K562 (cell line): ENCODE data around the gene MRPL4. TPM values are rescaled to one million over a fixed set of nuclear protein-coding genes. Genes with fewer than 3 reads are reported as not detected.

Experiments used
- ATAC-seq: fragments of 200-7000 bp; cut with Tn5 transposase; 3 replicates; pipeline ENCODE4 v1.9.1; 2020; ENCODE audit warnings: moderate library complexity
- BruUV-seq: library from RNA; stranded (reverse); fragments of 400-500 nt; replicated peaks from 2 replicates; lab custom pipeline; 2021; lab: Mats Ljungman, UMichigan
- CTCF ChIA-PET: fragments of 300-600 bp; formaldehyde crosslinking; extraction: SDS; loops from one replicate; lab custom pipeline; 2021; ENCODE audit warnings: low intra/inter-chr PET ratio; lab: Yijun Ruan, JAX
- POLR2A ChIA-PET: fragments of 300-600, 350-650 bp; sonication (Branson Sonifier 250); formaldehyde crosslinking; extraction: SDS; loops from one replicate; lab custom pipeline; 2021; ENCODE audit warnings: antibody characterized with exemption, inconsistent platforms; lab: Yijun Ruan, JAX
- DNase-seq, 4 experiments: peaks; one replicate each; pipeline versions ENCODE4 v3.0.0 to v3.0.0-alpha.2; 2011 to 2018; ENCODE audit warnings: low spot score in 3 of 4, mixed read lengths in 3 of 4; ENCODE audit errors: extremely low read depth in 1 of 4
- FAIRE-seq: peaks from 2 replicates; lab custom pipeline; 2011; peaks lifted over from hg19 to GRCh38; lab: Jason Lieb, UNC
- H2AFZ ChIP-seq: 2 replicates; pipeline ENCODE4 v1.6.0; 2011; ENCODE audit warnings: low read depth, low read length, control low read depth, inconsistent platforms
- H3K27ac ChIP-seq: fragments of 200-600 bp; 3 replicates; pipeline ENCODE4 v1.8.0; 2011; ENCODE audit warnings: low read depth, mild to moderate bottlenecking, control low read depth, inconsistent platforms, low read length, moderate library complexity, mixed read lengths; ENCODE audit errors: extremely low read depth
- H3K27me3 ChIP-seq, 2 experiments: fragments of 300-600 bp in 1 of 2; 2 replicates in 1 of 2; 3 replicates in 1 of 2; pipeline versions ENCODE4 v1.6.0 to v1.8.0; 2011; ENCODE audit warnings: inconsistent platforms in 2 of 2, low read length in 2 of 2, mild to moderate bottlenecking in 1 of 2, mixed read lengths in 1 of 2, moderate library complexity in 1 of 2; ENCODE audit not compliant: control insufficient read depth in 2 of 2, insufficient read depth in 2 of 2
- H3K36me3 ChIP-seq: fragments of 300-600 bp; 3 replicates; pipeline ENCODE4 v1.8.0; 2011; ENCODE audit warnings: mild to moderate bottlenecking, low read length, inconsistent platforms; ENCODE audit not compliant: control insufficient read depth, insufficient read depth
- H3K4me1 ChIP-seq, 2 experiments: fragments of 200-600 bp in 1 of 2; replicated peaks in 1 of 2; 2 replicates in 1 of 2; 3 replicates in 1 of 2; pipeline versions ENCODE4 v1.5.1 to v1.8.0; 2011; ENCODE audit warnings: inconsistent platforms in 2 of 2, low read length in 2 of 2, mild to moderate bottlenecking in 1 of 2, mixed read lengths in 1 of 2, moderate library complexity in 1 of 2; ENCODE audit not compliant: control insufficient read depth in 2 of 2, insufficient read depth in 2 of 2
- H3K4me2 ChIP-seq: 2 replicates; pipeline ENCODE4 v1.6.1; 2011; ENCODE audit warnings: low read length, control low read depth, inconsistent platforms, mixed read lengths; ENCODE audit not compliant: insufficient read depth
- H3K4me3 ChIP-seq: fragments of 200-600 bp; sonication (generic), shearing (Covaris generic); 2 replicates; pipeline ENCODE4 v1.5.1; 2016; ENCODE audit warnings: control low read depth, inconsistent platforms
- H3K79me2 ChIP-seq: fragments of 200-600 bp; 3 replicates; pipeline ENCODE4 v1.8.0; 2011; ENCODE audit warnings: low read length, inconsistent platforms; ENCODE audit not compliant: control insufficient read depth, insufficient read depth
- H3K9ac ChIP-seq, 2 experiments: 2 replicates each; pipeline versions ENCODE4 v1.6.0 to v1.6.1; 2011; ENCODE audit warnings: low read depth in 2 of 2, low read length in 2 of 2, control low read depth in 1 of 2, inconsistent platforms in 1 of 2, mild to moderate bottlenecking in 1 of 2, mixed read lengths in 1 of 2; ENCODE audit not compliant: insufficient read depth in 1 of 2
- H3K9me1 ChIP-seq: one replicate; pipeline ENCODE4 v1.6.0; 2011; ENCODE audit warnings: inconsistent platforms, mild to moderate bottlenecking, low read length, moderate library complexity; ENCODE audit not compliant: control insufficient read depth, insufficient read depth
- H3K9me3 ChIP-seq: replicated peaks from 2 replicates; pipeline ENCODE4 v1.5.1; 2011; ENCODE audit warnings: low read depth, low read length, inconsistent platforms; ENCODE audit not compliant: control insufficient read depth, insufficient read depth
- H4K20me1 ChIP-seq: replicated peaks from 2 replicates; pipeline ENCODE4 v1.6.1; 2011; ENCODE audit warnings: low read length, inconsistent platforms, mixed read lengths; ENCODE audit not compliant: control insufficient read depth, insufficient read depth
- TAF15 ChIP-seq: fragments of 200-400 bp; formaldehyde crosslinking; IDR thresholded peaks from 2 replicates; pipeline ENCODE4 v1.6.1; 2017; ENCODE audit warnings: mild to moderate bottlenecking, low read depth, low read length, moderate library complexity
- ZBTB17 ChIP-seq: fragments of 450-650 bp; formaldehyde crosslinking; IDR thresholded peaks from 2 replicates; pipeline ENCODE4 v1.4.0; 2020; ENCODE audit warnings: mild to moderate bottlenecking
- ZNF431 ChIP-seq: sonication (generic); formaldehyde crosslinking; IDR thresholded peaks from 2 replicates; pipeline ENCODE4 v1.8.0; 2022; ENCODE audit warnings: mild to moderate bottlenecking, missing genetic modification reagents
- WGBS: fragments of 100-300 bp; shearing (Covaris generic); methylation state at CpG from one replicate; pipeline ENCODE4 v1.1.6; 2016; ENCODE audit warnings: low coverage, mixed read lengths; ENCODE audit not compliant: insufficient coverage; ENCODE audit errors: missing lambda C conversion rate; 5-methylcytosine and 5-hydroxymethylcytosine counted together
- in situ Hi-C: fragments of 300-500 bp; cut with MboI; formaldehyde crosslinking; loops from 4 replicates; pipeline ENCODE4 v1.15.0; 2018; ENCODE audit warnings: inconsistent platforms, mixed read lengths
- intact Hi-C: fragments of 100-400 bp; cut with micrococcal nuclease; formaldehyde crosslinking; loops from 2 replicates; pipeline ENCODE4 v1.14.2; 2022
- polyA plus RNA-seq, 8 experiments: library from polyadenylated mRNA; depleted of rRNA in 4 of 8; stranded (reverse) in 5 of 8; unstranded in 3 of 8; fragments of >200 nt; fragmentation: Nextera tagmentation in 2 of 8; fragmentation: Illumina TruSeq in 1 of 8; extraction: Ambion mirVana in 2 of 8; extraction: Trizol in 1 of 8; gene quantifications; 2 replicates each; pipeline versions ENCODE4 v1.2.1 to v1.2.3, GENCODE V29; 2011 to 2014; ENCODE audit warnings: inconsistent platforms in 1 of 8, missing spikeins in 1 of 8
- total RNA-seq, 7 experiments: library from RNA; depleted of rRNA in 6 of 7; stranded (reverse); fragments of >200 nt in 6 of 7; fragmentation: Illumina TruSeq in 2 of 7; extraction: Trizol in 2 of 7; gene quantifications; 2 replicates each; pipeline versions ENCODE4 v1.2.1 to v1.2.3, GENCODE V29; 2011 to 2021; ENCODE audit warnings: low replicate concordance in 1 of 7
- TF ChIP-seq, protein P1 (sequence below): fragments of 200-800 bp; sonication (Bioruptor generic); IDR thresholded peaks from 2 replicates; pipeline ENCODE4 v1.6.1; 2017; ENCODE audit warnings: missing genetic modification characterization, missing compliant biosample characterization

MRPL4 gene
- total and polyA plus RNA-seq, 9 of the 15 experiments (the other 6 are each of a cell fraction or from before 2014, with no cell fraction given) = 1.4 to 239 (median 64.9) TPM

DNA sequence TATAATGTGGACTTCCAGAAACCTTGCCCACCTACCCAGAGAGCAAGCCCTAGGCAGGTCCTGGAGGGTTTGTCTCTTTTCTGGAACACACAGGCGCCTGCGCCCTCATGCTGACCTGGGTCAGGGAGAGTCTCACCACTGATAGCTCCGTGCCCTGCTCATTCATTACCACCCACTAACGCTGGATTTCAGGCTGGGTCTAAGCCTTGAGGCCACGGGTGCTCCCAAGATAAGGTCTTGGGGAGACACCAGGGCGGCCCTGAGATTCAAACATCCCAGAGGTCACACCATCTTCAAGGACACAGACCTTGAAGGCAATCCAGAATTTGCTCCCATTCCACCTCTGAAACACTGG, 26.0 kb upstream of the MRPL4 start:
- TF ChIP-seq ZBTB17 (CRISPR knock-in tag) (no peak), TAF15 (no peak)
- in situ Hi-C loops (no loop called here), intact Hi-C loops (no loop called here)
- H3K9ac ChIP-seq = peak overlapping the region in 1 of 2 experiments; percentile 24; a peak in 1 of 4 replicates
- no peak overlapping the region for H3K4me2 ChIP-seq
- ChIA-PET CTCF (interaction anchor here (0.6 kb wide), 1 partner anchor 225 kb away, joined by 3 read pairs; no protein-coding TSS in a partner anchor), POLR2A (interaction anchor here (0.6 to 1.1 kb wide), 3 partner anchors 9 to 145 kb away, joined by 3 read pairs; no protein-coding TSS in a partner anchor)
- no peaks in the 10 kb centered on the region for H3K27me3 ChIP-seq
- BruUV-seq = no TSS peak
- 0 out of 2 replicates have a peak, but pooled peaks cover 4% of the 10 kb centered on the region for H4K20me1 ChIP-seq
- H3K9me1 ChIP-seq = no peaks in the 10 kb centered on the region
- H3K4me3 ChIP-seq = no peak overlapping the region
- FAIRE-seq = no peak
- ATAC-seq = no peak
- H3K27ac ChIP-seq = no peak overlapping the region
- peaks cover 17% of the 10 kb centered on the region for H3K79me2 ChIP-seq
- H3K36me3 ChIP-seq = peaks cover 11% of the 10 kb centered on the region; the same call in 1 of the 3 replicates
- WGBS = 51% methylated on average over 6 of the region's 6 CpGs
- no peak for DNase-seq
- H3K9me3 ChIP-seq = no peaks in the 10 kb centered on the region
- H2AFZ ChIP-seq = no peak overlapping the region
- H3K4me1 ChIP-seq = peaks cover 17 to 39% of the 10 kb centered on the region in 2 experiments; a peak in 4 of 5 replicates

DNA sequence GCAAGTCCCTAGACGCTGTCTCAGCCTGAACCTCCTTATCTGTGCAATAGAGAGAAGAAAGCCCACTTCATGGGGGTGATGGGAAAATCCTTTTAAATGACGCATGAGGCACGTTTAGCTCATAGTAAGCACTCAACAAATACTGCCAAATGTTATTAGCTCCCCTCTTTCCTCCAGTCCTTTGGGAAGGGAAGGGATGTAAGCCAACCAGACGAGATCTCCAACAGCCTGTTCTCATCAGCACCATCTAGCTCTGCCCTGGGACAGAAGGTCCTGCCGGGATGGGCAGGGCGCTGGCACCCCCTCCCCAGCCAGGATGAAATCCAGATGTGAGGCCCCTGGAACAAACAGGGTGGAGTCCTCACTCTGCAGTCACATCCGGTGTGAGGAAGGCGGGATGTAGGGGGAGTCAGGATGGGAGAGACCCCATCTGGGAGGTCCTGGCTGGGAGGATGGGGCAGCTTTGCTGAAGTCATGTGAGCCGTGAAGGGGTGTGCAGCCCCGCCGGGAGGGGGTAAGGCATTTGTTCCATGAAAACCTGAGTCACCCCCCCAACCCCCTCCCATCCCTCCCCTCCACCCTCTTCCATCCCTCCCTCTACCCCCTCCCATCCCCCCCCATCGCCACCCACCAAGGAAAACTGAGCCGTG, 25.5 kb upstream of the MRPL4 start:
- no peak overlapping the region for H3K27ac ChIP-seq
- in situ Hi-C loops = no loop called here
- H3K9ac ChIP-seq = no peak overlapping the region; a peak in 1 of 4 replicates
- H2AFZ ChIP-seq = no peak overlapping the region
- 0 out of 2 replicates have a peak, but pooled peaks cover 4% of the 10 kb centered on the region for H4K20me1 ChIP-seq
- TF ChIP-seq ZNF431 (CRISPR knock-in tag) = no peak
- TF ChIP-seq, protein P1, sequence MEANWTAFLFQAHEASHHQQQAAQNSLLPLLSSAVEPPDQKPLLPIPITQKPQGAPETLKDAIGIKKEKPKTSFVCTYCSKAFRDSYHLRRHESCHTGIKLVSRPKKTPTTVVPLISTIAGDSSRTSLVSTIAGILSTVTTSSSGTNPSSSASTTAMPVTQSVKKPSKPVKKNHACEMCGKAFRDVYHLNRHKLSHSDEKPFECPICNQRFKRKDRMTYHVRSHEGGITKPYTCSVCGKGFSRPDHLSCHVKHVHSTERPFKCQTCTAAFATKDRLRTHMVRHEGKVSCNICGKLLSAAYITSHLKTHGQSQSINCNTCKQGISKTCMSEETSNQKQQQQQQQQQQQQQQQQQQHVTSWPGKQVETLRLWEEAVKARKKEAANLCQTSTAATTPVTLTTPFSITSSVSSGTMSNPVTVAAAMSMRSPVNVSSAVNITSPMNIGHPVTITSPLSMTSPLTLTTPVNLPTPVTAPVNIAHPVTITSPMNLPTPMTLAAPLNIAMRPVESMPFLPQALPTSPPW (CRISPR knock-in tag) = peak; percentile 25; the same call in 1 of the 2 replicates
- peak in 2 of 4 experiments; percentile 29 to 31 for DNase-seq
- H3K27me3 ChIP-seq = no peaks in the 10 kb centered on the region
- BruUV-seq = no TSS peak
- ChIA-PET CTCF (interaction anchor here (0.6 kb wide), 1 partner anchor 225 kb away, joined by 3 read pairs; no protein-coding TSS in a partner anchor), POLR2A (interaction anchor here (0.6 kb wide), 2 partner anchors 25 to 146 kb away, joined by 3 read pairs; no protein-coding TSS in a partner anchor)
- H3K4me3 ChIP-seq = no peak overlapping the region
- peaks cover 11% of the 10 kb centered on the region; the same call in 1 of the 3 replicates for H3K36me3 ChIP-seq
- no peak for FAIRE-seq
- no peak overlapping the region for H3K4me2 ChIP-seq
- H3K4me1 ChIP-seq = peaks cover 19 to 40% of the 10 kb centered on the region in 2 experiments; a peak in 4 of 5 replicates
- H3K79me2 ChIP-seq = peaks cover 17% of the 10 kb centered on the region
- no peak for ATAC-seq
- WGBS = 39% methylated on average over 7 of the region's 13 CpGs
- intact Hi-C loops = no loop called here
- H3K9me3 ChIP-seq = no peaks in the 10 kb centered on the region
- no peaks in the 10 kb centered on the region for H3K9me1 ChIP-seq
